Measurements from ENCODE around the gene C17orf78.
"Not testable (repeated sequence)": the region's sequence is repeated elsewhere in the genome, so short reads cannot be mapped to it uniquely, and the experiment has no call there.

C17orf78 gene

DNA sequence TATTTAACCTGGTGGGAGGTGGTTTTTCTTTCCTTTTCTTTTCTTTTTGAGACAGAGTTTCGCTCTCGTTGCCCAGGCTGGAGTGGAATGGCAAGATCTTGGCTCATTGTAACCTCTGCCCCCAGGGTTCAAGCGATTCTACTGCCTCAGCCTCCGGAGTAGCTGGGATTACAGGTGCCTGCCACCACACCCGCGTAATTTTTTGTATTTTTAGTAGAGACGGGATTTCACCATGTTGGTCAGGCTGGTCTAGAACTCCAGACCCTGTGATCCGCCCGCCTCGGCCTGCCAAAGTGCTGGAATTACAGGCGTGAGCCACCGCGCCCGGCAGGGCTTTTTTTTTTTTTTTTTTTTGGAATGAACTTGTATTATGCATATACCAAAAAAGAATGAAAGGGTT, 29.7 kb downstream of the C17orf78 start:
- ChIA-PET CTCF (interaction anchor here (0.6 to 3.8 kb wide), 5 partner anchors 31 to 776 kb away, joined by 3 to 19 read pairs (median 3); no protein-coding TSS in a partner anchor), POLR2A (interaction anchor here (0.6 to 1.7 kb wide), 2 partner anchors 47 to 48 kb away, joined by 3 to 4 read pairs; no protein-coding TSS in a partner anchor)
- TF ChIP-seq ZFHX2 (tag by site-specific recombination; conservative IDR thresholded peaks at IDR 0.05) (0 out of 2 replicates have a peak, but pooled peaks have one; percentile 15), ZNF341 (tag by site-specific recombination; IDR thresholded peaks at IDR 0.05; ENCODE audit: low read depth) (0 out of 2 replicates have a peak, but pooled peaks have one; percentile 11), ZNF600 (tag by site-specific recombination; IDR thresholded peaks at IDR 0.05) (peak; percentile 67), OSR2 (tag by site-specific recombination; IDR thresholded peaks at IDR 0.05) (0 out of 2 replicates have a peak, but pooled peaks have one; percentile 16), ZNF394 (tag by site-specific recombination; IDR thresholded peaks at IDR 0.05; ENCODE audit: borderline replicate concordance) (peak; percentile 82; the same call in 1 of the 2 replicates)
- TF ChIP-seq, protein P1, sequence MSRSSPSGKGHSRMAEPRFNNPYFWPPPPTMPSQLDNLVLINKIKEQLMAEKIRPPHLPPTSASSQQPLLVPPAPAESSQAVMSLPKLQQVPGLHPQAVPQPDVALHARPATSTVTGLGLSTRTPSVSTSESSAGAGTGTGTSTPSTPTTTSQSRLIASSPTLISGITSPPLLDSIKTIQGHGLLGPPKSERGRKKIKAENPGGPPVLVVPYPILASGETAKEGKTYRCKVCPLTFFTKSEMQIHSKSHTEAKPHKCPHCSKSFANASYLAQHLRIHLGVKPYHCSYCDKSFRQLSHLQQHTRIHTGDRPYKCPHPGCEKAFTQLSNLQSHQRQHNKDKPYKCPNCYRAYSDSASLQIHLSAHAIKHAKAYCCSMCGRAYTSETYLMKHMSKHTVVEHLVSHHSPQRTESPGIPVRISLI (tag by site-specific recombination; IDR thresholded peaks at IDR 0.05) = peak; percentile 77
- not testable (repeated sequence) for H3K4me1 ChIP-seq (ENCODE audit: control insufficient read depth, insufficient read depth, low read length); H3K27ac ChIP-seq (ENCODE audit: extremely low read depth, low read depth, low read length); H3K9me3 ChIP-seq (ENCODE audit: control insufficient read depth, insufficient read depth, low read depth, low read length)
- H3K36me3 ChIP-seq (ENCODE audit: control insufficient read depth in 2 of 2, insufficient read depth in 1 of 2, low read length in 2 of 2) = peaks cover 15 to 16% of the 10 kb centered on the region in 2 experiments; a peak in 2 of 3 replicates
- H3K4me3 ChIP-seq (ENCODE audit: low read depth, low read length) = peak overlapping the region; percentile 88

DNA sequence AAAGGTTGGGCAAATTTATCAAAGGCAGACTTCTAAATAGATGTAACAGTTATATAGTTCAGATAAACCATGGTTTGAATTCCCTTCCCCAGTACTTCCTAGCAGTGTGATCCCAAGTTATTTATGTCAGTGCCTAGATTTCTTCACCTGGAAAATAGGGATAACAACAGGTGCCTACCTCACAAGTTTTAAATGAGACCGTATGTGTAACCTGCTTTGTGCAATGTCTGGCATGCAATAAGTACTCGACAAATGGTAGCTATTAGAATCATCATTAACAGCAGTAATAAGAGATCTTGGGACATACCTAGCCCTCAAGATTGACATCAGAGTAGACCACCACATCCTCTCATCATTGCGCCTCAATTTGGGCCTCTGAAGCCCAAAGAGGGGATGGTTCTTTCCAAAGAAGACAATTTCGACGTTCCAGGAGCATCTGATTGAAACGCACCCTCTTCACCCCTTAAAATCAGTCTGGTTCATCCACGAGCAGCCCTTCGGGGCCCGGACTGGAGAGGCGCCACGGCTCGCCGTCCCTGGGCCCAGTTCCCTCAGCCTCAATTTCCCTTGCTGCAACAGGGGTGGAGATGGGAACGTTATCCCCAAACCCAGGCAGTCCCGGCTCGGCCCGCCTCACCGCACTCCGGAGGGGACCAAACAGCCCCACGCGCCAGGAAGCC, 30.3 kb downstream of the C17orf78 start:
- peaks cover 5% of the 10 kb centered on the region for H3K4me1 ChIP-seq (ENCODE audit: control insufficient read depth, insufficient read depth, low read length)
- CTCF ChIA-PET = interaction anchor here (3.8 kb wide), 1 partner anchor 32 kb away, joined by 19 read pairs; no protein-coding TSS in a partner anchor
- no peaks in the 10 kb centered on the region for H3K9me3 ChIP-seq (ENCODE audit: control insufficient read depth, insufficient read depth, low read depth, low read length)
- H3K27ac ChIP-seq (ENCODE audit: extremely low read depth, low read depth, low read length) = peak overlapping the region; percentile 88
- POLR2A ChIA-PET = interaction anchor here (0.6 to 1.7 kb wide), 2 partner anchors 47 to 48 kb away, joined by 3 to 4 read pairs; no protein-coding TSS in a partner anchor
- H3K36me3 ChIP-seq (ENCODE audit: control insufficient read depth in 2 of 2, insufficient read depth in 1 of 2, low read length in 2 of 2) = peaks cover 18 to 22% of the 10 kb centered on the region in 2 experiments; a peak in 2 of 3 replicates
- H3K4me3 ChIP-seq (ENCODE audit: low read depth, low read length) = peak overlapping the region; percentile 88
- peak; percentile 84; the same call in 1 of the 2 replicates for TF ChIP-seq GLIS2 (tag by site-specific recombination; IDR thresholded peaks at IDR 0.05)
- TF ChIP-seq ZNF701 (tag by site-specific recombination; IDR thresholded peaks at IDR 0.05) = no peak
- TF ChIP-seq OSR2 (tag by site-specific recombination; IDR thresholded peaks at IDR 0.05) = no peak
- no peak for TF ChIP-seq ZNF157 (tag by site-specific recombination; IDR thresholded peaks at IDR 0.05)
- TF ChIP-seq, protein P2, sequence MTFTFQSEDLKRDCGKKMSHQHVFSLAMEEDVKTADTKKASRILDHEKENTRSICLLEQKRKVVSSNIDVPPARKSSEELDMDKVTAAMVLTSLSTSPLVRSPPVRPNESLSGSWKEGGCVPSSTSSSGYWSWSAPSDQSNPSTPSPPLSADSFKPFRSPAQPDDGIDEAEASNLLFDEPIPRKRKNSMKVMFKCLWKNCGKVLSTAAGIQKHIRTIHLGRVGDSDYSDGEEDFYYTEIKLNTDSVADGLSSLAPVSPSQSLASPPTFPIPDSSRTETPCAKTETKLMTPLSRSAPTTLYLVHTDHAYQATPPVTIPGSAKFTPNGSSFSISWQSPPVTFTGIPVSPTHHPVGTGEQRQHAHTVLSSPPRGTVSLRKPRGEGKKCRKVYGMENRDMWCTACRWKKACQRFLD (tag by site-specific recombination; IDR thresholded peaks at IDR 0.05) = no peak
- no peak for TF ChIP-seq TRIM28 (IDR thresholded peaks at IDR 0.05; ENCODE audit: borderline replicate concordance, low read length)
- TF ChIP-seq ZNF747 (tag by site-specific recombination; IDR thresholded peaks at IDR 0.05) = no peak
- TF ChIP-seq, protein P3, sequence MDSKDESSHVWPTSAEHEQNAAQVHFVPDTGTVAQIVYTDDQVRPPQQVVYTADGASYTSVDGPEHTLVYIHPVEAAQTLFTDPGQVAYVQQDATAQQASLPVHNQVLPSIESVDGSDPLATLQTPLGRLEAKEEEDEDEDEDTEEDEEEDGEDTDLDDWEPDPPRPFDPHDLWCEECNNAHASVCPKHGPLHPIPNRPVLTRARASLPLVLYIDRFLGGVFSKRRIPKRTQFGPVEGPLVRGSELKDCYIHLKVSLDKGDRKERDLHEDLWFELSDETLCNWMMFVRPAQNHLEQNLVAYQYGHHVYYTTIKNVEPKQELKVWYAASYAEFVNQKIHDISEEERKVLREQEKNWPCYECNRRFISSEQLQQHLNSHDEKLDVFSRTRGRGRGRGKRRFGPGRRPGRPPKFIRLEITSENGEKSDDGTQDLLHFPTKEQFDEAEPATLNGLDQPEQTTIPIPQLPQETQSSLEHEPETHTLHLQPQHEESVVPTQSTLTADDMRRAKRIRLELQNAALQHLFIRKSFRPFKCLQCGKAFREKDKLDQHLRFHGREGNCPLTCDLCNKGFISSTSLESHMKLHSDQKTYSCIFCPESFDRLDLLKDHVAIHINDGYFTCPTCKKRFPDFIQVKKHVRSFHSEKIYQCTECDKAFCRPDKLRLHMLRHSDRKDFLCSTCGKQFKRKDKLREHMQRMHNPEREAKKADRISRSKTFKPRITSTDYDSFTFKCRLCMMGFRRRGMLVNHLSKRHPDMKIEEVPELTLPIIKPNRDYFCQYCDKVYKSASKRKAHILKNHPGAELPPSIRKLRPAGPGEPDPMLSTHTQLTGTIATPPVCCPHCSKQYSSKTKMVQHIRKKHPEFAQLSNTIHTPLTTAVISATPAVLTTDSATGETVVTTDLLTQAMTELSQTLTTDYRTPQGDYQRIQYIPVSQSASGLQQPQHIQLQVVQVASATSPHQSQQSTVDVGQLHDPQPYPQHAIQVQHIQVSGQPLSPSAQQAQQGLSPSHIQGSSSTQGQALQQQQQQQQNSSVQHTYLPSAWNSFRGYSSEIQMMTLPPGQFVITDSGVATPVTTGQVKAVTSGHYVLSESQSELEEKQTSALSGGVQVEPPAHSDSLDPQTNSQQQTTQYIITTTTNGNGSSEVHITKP (tag by site-specific recombination; IDR thresholded peaks at IDR 0.05) = peak; percentile 57
- 0 out of 2 replicates have a peak, but pooled peaks have one; percentile 11 for TF ChIP-seq YY2 (tag by site-specific recombination; IDR thresholded peaks at IDR 0.05)
- no peak; the same call in 1 of the 2 replicates for TF ChIP-seq ZNF324 (tag by site-specific recombination; IDR thresholded peaks at IDR 0.05)
- TF ChIP-seq, protein P4, sequence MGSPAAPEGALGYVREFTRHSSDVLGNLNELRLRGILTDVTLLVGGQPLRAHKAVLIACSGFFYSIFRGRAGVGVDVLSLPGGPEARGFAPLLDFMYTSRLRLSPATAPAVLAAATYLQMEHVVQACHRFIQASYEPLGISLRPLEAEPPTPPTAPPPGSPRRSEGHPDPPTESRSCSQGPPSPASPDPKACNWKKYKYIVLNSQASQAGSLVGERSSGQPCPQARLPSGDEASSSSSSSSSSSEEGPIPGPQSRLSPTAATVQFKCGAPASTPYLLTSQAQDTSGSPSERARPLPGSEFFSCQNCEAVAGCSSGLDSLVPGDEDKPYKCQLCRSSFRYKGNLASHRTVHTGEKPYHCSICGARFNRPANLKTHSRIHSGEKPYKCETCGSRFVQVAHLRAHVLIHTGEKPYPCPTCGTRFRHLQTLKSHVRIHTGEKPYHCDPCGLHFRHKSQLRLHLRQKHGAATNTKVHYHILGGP (tag by site-specific recombination; IDR thresholded peaks at IDR 0.05) = no peak
- TF ChIP-seq, protein P5, sequence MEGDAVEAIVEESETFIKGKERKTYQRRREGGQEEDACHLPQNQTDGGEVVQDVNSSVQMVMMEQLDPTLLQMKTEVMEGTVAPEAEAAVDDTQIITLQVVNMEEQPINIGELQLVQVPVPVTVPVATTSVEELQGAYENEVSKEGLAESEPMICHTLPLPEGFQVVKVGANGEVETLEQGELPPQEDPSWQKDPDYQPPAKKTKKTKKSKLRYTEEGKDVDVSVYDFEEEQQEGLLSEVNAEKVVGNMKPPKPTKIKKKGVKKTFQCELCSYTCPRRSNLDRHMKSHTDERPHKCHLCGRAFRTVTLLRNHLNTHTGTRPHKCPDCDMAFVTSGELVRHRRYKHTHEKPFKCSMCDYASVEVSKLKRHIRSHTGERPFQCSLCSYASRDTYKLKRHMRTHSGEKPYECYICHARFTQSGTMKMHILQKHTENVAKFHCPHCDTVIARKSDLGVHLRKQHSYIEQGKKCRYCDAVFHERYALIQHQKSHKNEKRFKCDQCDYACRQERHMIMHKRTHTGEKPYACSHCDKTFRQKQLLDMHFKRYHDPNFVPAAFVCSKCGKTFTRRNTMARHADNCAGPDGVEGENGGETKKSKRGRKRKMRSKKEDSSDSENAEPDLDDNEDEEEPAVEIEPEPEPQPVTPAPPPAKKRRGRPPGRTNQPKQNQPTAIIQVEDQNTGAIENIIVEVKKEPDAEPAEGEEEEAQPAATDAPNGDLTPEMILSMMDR (tag by site-specific recombination; IDR thresholded peaks at IDR 0.05) = 0 out of 2 replicates have a peak, but pooled peaks have one; percentile 19
- TF ChIP-seq ZNF621 (tag by site-specific recombination; IDR thresholded peaks at IDR 0.05) = no peak
- no peak for TF ChIP-seq ZNF48 (tag by site-specific recombination; IDR thresholded peaks at IDR 0.05)
- no peak for TF ChIP-seq ZNF629 (tag by site-specific recombination; IDR thresholded peaks at IDR 0.05)
- peak; percentile 69 for TF ChIP-seq SCRT1 (tag by site-specific recombination; IDR thresholded peaks at IDR 0.05; ENCODE audit: borderline replicate concordance)
- TF ChIP-seq ZNF175 (tag by site-specific recombination; IDR thresholded peaks at IDR 0.05) = no peak
